HL-60/S4 treated with retinoic acid at 250 ng/mL for 4 days and 3 days (cell line): ENCODE data around the gene ARMS2.

Source experiments
- in situ Hi-C: fragments of 300-500 bp; cut with MboI; formaldehyde crosslinking; loops from 2 replicates; pipeline ENCODE4 v1.7.0; 2022; ENCODE audit warnings: low sequenced_read_pairs

Gene ARMS2

GRCh38 chr10:122468926-122469781, 14.7 kb downstream of the ARMS2 start:
- in situ Hi-C loops: no loop called here

DNA sequence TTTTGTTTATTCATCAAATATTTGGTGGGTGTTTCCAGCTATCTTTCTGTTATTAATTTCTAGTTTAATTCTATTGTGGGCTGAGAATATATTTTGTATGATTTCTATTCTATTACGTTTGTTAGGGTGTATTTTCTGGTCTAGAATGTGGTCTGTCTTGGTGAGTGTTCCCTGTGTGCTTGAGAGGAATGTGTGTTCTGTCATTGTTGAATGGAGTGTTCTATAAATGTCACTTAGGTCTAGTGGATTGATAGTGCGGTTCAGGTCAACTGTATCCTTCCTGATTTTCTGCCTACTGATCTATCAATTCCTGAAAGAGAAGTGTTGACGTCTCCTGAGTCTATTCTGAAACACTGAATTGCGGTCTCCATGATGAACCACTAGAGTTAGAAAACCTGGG, 15.4 kb downstream of the ARMS2 start:
- in situ Hi-C loops: no loop called here

- in situ Hi-C loops: no loop called here
These were observed 17.2 kb downstream of the ARMS2 start for GRCh38 chr10:122471531-122472177.

DNA sequence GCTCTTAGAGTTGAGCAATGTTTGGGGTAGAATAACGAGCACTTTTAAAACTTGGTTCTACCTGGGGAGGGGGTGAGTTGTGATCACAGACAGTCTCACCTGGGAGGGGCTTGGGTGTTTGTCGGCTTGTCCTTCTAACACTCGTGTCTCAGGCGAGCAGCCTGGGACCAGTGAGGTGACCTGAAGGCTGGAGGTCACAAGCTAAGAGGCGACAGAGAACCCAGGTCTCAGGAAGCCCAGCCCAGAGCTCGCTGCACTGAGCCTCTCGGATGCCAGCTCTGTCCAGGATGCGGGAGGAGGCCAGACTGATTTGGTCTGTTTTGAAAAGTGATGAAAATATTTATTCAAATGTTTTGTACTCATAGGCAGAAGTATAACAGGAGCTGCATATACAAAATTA, 18.7 kb downstream of the ARMS2 start:
- in situ Hi-C loops: no loop called here

DNA sequence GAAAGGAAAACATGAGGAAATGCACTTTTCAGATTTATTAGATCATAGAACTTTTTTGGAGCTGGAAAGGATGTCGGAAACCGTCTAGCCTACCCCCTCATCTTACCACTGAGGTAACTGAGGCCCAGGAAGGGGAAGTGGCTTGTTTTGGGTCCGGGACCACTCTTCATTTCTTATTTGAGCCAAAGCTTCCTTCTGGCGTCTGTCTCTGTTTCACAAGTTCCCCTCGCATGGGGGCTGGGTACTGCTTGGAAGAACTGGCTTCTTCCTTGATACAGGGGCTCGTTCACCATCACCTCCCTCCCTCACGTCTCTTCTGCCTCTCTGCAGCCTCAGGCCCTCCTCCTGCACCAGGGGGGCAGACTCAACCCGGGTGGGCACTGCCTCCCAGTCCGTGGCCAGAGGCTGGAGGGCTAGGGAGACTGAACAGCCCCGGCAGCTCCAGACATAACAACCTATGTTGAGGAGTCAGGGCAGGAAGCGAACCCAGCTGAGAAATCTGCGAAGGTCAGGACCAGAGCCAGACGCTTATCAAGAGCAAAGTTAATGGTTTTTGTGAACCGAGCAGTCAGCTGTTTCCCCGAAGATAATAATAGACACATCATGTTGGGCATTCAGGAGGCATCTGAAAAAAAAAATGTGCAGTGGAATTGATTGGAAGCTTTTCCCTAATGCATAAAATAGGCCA, 19.8 kb downstream of the ARMS2 start:
- in situ Hi-C loops: no loop called here

DNA sequence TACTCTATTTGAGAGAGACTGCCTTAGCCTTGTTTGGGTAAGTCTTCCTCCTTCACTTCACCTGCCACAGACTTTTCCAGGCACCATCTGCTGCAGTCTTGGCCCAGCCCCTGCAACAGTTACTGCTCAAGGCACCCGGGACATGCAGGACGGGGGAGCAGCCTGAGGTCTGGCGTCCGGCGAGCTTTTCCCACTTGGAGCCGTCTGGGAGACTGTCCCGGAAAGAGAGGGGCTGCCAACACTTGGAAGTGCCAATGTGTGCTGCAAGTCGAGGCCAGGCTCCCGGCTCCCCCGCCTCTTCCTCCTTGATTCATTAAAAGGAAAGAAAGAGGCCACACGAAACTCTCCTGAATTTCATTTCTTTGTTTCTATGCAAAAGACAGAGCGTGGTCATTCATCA, 20.6 kb downstream of the ARMS2 start:
- in situ Hi-C loops: no loop called here

GRCh38 chr10:122475591-122476332, 21.3 kb downstream of the ARMS2 start:
- in situ Hi-C loops: no loop called here

DNA sequence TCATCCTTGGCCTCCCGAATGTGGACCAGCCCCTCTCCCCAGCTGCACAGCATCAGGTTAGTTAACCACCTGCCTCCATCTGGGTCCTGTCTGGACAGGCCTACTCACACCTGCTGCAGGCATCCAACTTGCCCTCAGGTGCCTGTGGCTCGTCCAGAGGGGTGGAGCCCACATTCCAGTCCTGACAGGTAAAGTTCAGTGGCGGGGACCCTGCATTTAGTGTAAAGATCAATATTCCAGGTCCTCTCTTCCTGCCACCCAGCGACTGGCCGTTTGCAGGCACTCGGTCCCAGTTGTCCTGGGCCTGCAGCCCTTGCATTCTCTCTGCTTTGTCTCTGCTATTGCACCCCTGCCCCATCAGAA, 21.9 kb downstream of the ARMS2 start:
- in situ Hi-C loops: no loop called here

GRCh38 chr10:122477436-122477835, 23.0 kb downstream of the ARMS2 start:
- in situ Hi-C loops: no loop called here

DNA sequence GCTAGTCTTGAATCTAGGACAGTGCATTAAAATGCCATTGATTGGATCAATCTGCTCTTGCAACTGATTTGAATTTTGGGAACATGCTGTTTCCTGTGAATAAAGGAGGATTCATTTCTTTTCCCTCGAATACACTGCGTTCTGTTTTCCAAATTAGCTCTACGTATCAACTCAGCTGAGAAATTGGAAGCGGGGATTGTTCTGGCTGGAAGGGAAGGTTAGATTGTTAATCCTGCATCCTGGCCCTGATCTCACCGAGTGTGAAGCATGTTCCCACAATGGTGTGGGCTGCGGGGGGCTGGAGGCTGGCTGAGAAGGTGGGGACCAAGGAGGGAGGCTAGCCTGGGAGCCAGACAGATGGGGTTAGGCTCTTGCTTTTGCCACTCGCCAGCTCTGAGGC, 24.5 kb downstream of the ARMS2 start:
- in situ Hi-C loops: no loop called here

DNA sequence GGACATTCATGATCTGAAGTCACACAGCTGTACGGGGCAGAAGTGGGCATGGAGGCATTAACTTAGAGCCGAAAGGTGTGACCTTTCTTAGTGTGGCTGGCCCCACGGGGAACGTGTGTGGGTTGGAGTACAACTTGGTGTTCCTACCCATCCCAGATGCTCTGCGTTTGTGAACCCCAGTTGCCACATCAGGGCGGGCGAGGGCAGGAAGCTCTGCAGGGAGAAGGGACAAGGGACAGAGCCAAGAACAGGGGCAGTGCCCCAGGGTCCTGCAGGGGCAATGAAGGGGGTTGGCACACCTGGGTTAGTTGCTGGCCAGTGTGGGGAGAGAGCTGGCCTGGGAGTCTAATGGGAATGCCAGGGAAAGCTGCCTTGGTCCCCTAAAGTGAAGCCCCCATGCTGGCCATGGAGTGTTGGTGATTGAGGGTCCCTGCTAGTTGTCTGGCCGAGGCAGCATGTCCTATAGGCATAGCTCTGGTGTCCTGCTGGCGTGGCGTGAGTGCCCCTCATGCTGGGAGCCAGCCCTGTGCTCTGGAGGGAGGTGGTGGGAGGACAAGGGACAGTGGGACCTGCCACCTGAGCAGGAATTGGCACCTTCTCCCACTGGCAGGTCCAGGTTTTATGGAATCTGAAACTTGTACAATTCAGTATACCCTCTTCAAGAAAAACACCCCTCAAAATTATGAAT, 25.8 kb downstream of the ARMS2 start:
- in situ Hi-C loops: no loop called here

- in situ Hi-C loops: no loop called here
These were observed 27.0 kb downstream of the ARMS2 start for GRCh38 chr10:122481296-122482056.

- in situ Hi-C loops: no loop called here
These were observed 30.0 kb downstream of the ARMS2 start for GRCh38 chr10:122484276-122485060.

- in situ Hi-C loops: no loop called here
These were observed 31.2 kb downstream of the ARMS2 start for GRCh38 chr10:122485670-122486069.

DNA sequence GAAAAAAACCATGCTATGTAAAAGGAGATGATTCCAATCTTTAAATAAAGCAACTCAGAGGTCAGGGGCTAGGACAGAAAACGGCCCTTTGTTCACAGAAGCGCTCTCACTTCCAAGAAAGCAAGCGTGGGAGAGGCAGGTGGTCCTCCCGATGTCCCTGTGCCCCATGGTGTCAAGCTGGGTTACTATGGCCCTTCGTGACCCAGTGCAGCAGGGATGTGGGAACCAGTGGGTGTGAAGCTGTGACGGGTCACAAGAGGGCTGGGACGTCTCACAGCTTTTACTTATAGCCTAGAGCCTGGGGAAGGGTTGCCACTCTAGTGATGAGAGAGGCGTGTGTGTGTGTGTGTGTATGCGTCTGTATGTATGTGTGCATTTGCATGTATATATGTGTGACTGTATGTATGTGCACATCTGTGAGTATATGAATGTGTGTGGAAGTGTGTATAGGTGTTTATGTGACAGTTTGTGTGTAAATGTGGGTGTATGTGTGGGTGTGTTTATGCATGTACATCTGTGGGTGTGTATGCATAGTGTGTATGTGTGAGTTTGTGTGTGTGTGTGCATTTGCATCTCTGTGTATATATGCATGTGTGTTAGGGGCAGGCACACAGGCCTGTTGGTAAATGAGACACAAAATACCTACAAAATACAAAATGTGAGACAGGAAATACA, 32.1 kb downstream of the ARMS2 start:
- in situ Hi-C loops: no loop called here

- in situ Hi-C loops: no loop called here
These were observed 32.8 kb downstream of the ARMS2 start for GRCh38 chr10:122487174-122487765.

DNA sequence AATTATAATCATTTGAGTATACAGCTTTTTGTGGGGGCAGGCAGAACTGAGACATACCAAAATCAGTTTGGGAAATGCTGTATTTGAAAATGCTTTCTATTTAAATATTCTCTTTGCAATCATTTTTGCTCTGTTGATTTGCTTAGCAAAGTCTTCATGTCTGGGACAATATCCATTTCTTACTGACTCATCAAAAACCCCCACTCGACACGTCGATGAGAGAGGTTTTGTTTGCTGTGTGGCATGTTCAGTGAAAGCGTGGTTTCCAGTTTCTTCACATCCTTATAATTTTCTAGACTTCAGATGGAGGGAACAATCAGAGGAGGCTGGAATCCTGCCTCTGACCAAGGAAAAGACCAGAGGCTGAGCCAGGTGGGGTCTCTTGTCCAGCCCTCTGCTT, 35.8 kb downstream of the ARMS2 start:
- in situ Hi-C loops: no loop called here
